Mucosa of stomach (tissue), 1 donor: ENCODE data around the gene PDE3A.

Source experiments
- H3K27me3 ChIP-seq: one replicate; pipeline ENCODE4 v1.7.0; 2013; ENCODE audit warnings: mild to moderate bottlenecking, low read length; ENCODE audit not compliant: control insufficient read depth, insufficient read depth
- H3K36me3 ChIP-seq: one replicate; pipeline ENCODE4 v1.7.0; 2013; ENCODE audit warnings: low read length; ENCODE audit not compliant: control insufficient read depth, insufficient read depth
- H3K4me1 ChIP-seq: one replicate; pipeline ENCODE4 v1.7.0; 2013; ENCODE audit warnings: mild to moderate bottlenecking, low read length; ENCODE audit not compliant: control insufficient read depth, insufficient read depth
- H3K4me3 ChIP-seq: one replicate; pipeline ENCODE4 v1.7.0; 2013; ENCODE audit warnings: low read length
- H3K9ac ChIP-seq: one replicate; pipeline ENCODE4 v1.7.0; 2013; ENCODE audit warnings: mild to moderate bottlenecking, low read length, moderate library complexity
- H3K9me3 ChIP-seq: one replicate; pipeline ENCODE4 v1.7.0; 2013; ENCODE audit warnings: mild to moderate bottlenecking, low read length, moderate library complexity; ENCODE audit not compliant: control insufficient read depth
- donor health status: Pancreatic carcinoma.

PDE3A gene

DNA sequence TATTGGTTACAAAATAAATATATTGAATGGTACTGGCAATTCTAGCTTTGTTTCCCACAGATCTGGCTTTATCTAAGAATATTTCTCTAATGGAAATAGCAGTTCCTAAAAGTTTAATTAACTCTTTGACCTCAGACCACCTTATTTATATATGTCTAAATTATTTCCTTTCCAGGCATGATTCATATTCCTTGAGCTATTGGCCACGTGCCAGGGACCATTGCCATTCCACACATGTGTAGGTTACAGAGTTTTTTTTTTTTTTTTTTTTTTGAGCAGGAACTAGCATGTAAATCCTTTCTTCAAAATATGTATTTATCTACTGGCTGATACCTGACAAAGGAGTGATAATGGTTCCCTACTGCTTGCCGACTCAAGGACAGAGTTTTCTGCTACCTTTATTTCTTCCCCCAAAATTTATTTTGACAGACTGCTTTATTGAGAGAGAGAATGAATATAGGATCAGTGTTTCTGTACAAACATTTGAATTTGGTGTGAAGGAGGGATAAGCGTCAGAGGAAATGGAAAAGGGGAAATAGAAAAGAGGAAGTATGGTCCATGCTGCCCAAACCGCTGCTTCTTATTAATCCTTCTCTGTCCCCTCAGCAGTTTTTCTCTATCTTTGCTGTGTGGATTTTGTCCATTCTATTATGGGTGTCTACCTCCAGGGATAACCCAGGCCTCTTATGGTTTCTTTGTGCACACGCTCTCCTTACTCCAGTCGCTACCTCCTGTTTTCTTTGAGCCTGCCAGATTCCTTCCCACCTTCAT, 36.4 kb downstream of the PDE3A start:
- H3K36me3 ChIP-seq: no peaks in the 10 kb centered on the region
- H3K9me3 ChIP-seq: no peaks in the 10 kb centered on the region
- no peak overlapping the region for H3K4me3 ChIP-seq
- no peaks in the 10 kb centered on the region for H3K4me1 ChIP-seq
- no peaks in the 10 kb centered on the region for H3K27me3 ChIP-seq
- no peak overlapping the region for H3K9ac ChIP-seq

DNA sequence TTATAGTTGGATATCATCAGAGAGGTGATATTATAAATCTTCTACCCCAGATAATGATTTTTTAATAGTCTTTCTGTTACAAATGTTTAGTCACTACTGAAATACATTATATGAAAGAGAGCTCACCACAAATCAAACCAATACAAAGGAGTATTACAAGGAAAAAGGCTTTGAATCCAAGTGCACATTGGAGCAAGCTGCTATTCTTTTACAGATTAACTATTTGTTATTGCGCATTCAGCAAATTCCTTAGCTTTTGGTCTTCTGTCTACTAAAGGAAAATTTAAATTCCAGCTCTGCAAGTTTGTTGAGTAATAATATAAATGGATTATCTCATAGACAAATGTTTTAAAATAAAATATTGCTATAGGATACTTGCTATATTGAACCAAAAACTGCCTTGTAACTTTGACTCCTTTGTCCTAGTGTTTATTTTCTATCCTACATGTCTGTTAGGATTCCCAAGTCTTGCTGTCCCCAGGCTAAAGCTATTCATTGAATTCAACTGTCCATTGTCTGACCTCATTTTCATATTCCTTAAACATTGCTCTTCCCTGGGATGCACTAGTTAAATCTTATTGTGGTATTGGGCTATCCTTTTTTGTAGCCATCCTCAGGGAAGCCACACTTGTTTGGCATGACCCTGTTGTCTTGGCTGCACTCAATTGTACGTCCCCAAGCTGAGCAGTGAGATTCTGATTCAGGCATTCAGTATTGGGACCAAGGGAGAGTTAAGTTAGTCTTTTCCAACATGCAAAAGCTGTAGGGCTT, 41.5 kb downstream of the PDE3A start:
- no peaks in the 10 kb centered on the region for H3K36me3 ChIP-seq
- no peak overlapping the region for H3K4me3 ChIP-seq
- H3K9ac ChIP-seq: no peak overlapping the region
- H3K4me1 ChIP-seq: no peaks in the 10 kb centered on the region
- H3K9me3 ChIP-seq: no peaks in the 10 kb centered on the region
- no peaks in the 10 kb centered on the region for H3K27me3 ChIP-seq

DNA sequence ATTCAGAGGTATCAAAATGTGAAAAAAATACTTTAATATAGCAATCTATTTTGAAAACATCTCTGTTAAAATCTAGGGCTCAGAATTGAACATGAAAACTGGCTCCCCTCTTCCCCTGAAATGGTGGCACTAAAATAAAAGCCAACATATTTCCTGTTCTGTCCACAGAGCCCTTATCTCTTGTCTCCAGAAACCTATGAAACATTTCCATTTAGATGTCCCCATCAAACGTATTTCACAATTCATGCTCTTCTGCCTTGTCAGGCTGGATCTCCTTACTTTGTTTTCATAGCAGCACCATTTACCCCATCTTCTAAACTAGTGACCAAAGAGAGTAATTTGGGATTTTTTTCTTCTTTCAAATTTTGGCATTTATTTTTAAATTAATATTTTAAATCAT, 42.4 kb downstream of the PDE3A start:
- no peaks in the 10 kb centered on the region for H3K36me3 ChIP-seq
- H3K4me1 ChIP-seq: no peaks in the 10 kb centered on the region
- H3K9me3 ChIP-seq: no peaks in the 10 kb centered on the region

DNA sequence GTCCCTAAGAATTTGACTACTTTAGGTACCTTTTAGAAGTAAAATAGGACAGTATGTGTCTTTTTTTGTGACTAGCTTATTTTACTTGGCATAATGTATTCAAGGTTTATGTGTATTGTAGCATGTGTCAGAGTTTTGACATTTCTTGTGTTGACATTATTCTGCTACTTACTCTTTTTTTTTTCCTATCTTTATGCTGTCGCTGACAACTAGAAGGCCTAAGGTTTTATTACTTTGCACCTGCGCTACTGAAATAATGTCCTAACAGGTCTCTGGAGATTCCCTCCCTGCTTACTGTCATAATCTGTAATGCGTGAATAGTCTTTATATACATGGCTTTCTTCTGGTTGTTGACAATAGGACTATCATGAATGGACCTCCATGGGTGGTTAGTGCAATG, 43.0 kb downstream of the PDE3A start:
- Histone ChIP-seq H3K36me3 (no peaks in the 10 kb centered on the region), H3K4me1 (no peaks in the 10 kb centered on the region), H3K4me3 (no peak overlapping the region), H3K9ac (no peak overlapping the region), H3K9me3 (no peaks in the 10 kb centered on the region), H3K27me3 (no peaks in the 10 kb centered on the region)

More for the DNA sequence above, 42.4 kb downstream of the PDE3A start:
- H3K9ac ChIP-seq: no peak overlapping the region
- H3K4me3 ChIP-seq: no peak overlapping the region
- no peaks in the 10 kb centered on the region for H3K27me3 ChIP-seq

DNA sequence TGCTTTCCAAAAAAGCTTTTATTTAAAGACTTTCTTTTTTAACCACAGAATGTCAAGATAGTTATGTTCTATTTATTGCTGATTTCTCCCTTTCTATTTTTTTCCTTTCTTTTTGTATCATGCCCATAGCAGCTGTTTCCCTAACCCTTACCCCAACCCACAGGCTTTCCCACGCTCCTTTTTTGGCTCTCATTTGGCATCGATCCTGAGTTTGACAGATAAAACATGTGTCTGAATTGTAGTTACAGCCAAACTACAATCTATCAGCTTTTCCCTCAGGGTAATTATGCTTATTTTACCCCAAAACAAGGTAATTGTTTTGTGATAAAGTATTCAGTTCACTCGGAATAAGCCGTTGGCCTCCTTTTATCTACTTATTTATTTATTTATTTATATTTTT, 46.7 kb downstream of the PDE3A start:
- H3K9me3 ChIP-seq: no peaks in the 10 kb centered on the region
- no peak overlapping the region for H3K4me3 ChIP-seq
- H3K36me3 ChIP-seq: no peaks in the 10 kb centered on the region
- H3K4me1 ChIP-seq: no peaks in the 10 kb centered on the region
- no peak overlapping the region for H3K9ac ChIP-seq
- H3K27me3 ChIP-seq: no peaks in the 10 kb centered on the region

DNA sequence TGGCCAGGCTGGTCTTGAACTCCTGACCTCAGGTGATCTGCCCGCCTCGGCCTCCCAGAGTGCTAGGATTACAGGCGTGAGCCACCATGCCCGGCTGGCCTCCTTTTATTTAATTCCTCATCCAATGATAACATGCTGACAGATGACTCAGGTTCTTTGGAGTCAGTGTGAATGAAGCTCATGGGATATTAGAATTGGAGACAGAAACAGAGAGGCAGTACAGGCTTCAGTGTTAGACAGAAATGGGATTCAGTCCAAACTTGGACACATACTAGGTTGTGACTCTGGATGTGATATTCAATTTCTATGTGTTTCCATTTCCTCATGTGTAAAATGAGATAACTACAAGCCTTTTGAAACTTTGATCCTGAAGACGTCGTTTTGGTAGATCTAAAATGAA, 47.3 kb downstream of the PDE3A start:
- no peaks in the 10 kb centered on the region for H3K9me3 ChIP-seq
- no peaks in the 10 kb centered on the region for H3K36me3 ChIP-seq
- H3K4me3 ChIP-seq: no peak overlapping the region
- H3K27me3 ChIP-seq: no peaks in the 10 kb centered on the region
- no peak overlapping the region for H3K9ac ChIP-seq
- no peaks in the 10 kb centered on the region for H3K4me1 ChIP-seq

DNA sequence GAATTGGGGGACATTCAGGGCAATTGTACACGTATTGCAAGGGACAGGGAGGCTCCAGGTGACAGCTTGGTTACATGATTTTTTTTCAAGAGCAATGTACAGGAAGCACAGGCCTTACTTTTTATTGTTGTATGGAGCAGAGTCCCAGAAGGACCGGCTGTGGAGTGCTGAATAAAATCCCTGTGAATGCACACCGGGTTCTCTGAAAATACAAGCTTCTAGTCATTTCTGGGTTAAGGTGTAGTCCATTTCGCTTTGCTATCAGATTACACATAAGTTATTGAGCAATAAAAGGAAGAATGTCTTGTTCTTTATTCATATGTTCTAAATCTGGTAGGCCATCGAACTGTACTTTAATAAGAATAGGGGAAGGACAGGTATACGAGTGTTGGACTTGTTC, 52.2 kb downstream of the PDE3A start:
- H3K36me3 ChIP-seq: no peaks in the 10 kb centered on the region
- no peaks in the 10 kb centered on the region for H3K27me3 ChIP-seq
- H3K4me3 ChIP-seq: no peak overlapping the region
- no peaks in the 10 kb centered on the region for H3K9me3 ChIP-seq
- H3K9ac ChIP-seq: no peak overlapping the region
- H3K4me1 ChIP-seq: no peaks in the 10 kb centered on the region

DNA sequence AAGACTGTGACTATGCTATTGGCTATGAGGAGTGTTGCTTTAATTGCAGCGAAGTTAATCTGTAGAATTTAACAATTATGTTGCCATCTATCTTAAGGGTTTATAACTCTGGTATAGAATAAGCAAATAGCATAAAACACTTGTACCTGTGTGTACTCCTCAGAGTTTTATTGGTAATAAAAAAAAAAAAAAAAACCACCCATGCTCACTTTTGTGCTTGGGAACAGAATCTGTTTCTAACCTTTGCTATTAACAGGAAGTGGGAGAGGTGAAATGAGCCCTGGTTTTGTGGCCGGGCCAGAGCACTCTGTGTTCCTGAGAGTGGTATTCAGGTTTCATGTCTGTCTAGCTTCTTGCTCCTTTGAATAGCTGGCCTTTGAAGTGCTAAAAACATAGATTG, 53.1 kb downstream of the PDE3A start:
- no peaks in the 10 kb centered on the region for H3K27me3 ChIP-seq
- no peaks in the 10 kb centered on the region for H3K9me3 ChIP-seq
- H3K4me3 ChIP-seq: no peak overlapping the region
- no peaks in the 10 kb centered on the region for H3K4me1 ChIP-seq
- H3K9ac ChIP-seq: no peak overlapping the region
- no peaks in the 10 kb centered on the region for H3K36me3 ChIP-seq

DNA sequence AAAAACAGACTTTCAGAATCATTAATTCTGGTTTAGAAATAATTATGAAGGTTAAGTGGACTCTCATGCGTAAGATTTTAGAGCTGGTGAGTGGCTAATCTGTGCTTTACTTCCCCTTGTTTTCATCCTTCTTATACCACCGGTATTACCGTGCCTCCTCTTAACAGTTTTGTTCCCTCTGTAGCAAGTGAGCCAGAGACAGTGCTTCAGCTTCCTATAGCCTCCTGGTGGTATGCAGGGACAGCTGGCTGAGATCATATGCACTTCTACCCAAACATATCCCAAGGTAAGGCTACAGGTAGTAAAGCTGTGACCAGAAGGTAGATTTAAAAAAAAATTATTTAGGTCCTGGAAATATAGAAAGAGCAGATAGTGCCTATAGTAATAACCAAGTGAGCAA, 55.2 kb downstream of the PDE3A start:
- H3K9me3 ChIP-seq: no peaks in the 10 kb centered on the region
- no peak overlapping the region for H3K4me3 ChIP-seq
- H3K9ac ChIP-seq: no peak overlapping the region
- no peaks in the 10 kb centered on the region for H3K27me3 ChIP-seq
- H3K36me3 ChIP-seq: no peaks in the 10 kb centered on the region
- H3K4me1 ChIP-seq: no peaks in the 10 kb centered on the region

DNA sequence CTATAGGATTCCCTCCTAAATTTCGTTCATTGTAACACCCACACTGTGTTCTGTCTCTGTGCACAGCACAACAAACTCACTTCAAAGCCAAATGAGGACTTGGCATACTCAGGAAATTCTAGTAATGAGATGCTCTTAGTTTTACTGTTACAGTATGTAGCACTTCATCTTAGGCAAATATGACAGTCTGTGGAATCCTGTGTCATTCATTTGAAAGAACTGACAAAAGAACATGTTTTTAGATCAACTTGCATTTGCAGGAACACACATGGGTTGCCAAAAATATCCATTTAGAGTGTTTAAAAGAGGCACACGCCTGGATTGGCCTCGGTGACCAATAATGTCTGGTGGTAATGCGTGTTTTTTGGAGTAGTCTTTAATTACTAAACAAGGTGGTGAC, 56.5 kb downstream of the PDE3A start:
- Histone ChIP-seq H3K27me3 (no peaks in the 10 kb centered on the region), H3K36me3 (no peaks in the 10 kb centered on the region), H3K4me3 (no peak overlapping the region), H3K9ac (no peak overlapping the region), H3K4me1 (no peaks in the 10 kb centered on the region), H3K9me3 (no peaks in the 10 kb centered on the region)

DNA sequence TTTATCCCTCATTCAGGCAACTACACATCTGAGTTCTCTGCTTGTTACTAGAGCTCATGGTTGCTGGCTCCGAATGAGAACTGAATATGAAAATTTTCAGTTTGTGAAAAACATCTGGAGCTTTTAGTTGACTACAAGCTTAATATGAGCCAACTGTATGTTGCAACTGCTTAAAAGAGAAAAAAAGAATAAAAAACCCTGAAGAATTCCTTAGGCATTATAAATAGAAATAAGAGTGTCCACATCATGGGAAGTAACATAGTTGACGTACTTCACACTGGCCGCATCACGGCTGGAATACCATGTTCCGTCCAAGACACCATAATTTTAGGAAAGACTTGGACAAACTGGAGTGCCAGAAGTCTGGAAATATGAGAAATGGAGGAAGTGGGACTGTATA, 57.9 kb downstream of the PDE3A start:
- no peaks in the 10 kb centered on the region for H3K27me3 ChIP-seq
- no peak overlapping the region for H3K9ac ChIP-seq
- H3K4me1 ChIP-seq: no peaks in the 10 kb centered on the region
- no peak overlapping the region for H3K4me3 ChIP-seq
- no peaks in the 10 kb centered on the region for H3K36me3 ChIP-seq
- H3K9me3 ChIP-seq: no peaks in the 10 kb centered on the region

DNA sequence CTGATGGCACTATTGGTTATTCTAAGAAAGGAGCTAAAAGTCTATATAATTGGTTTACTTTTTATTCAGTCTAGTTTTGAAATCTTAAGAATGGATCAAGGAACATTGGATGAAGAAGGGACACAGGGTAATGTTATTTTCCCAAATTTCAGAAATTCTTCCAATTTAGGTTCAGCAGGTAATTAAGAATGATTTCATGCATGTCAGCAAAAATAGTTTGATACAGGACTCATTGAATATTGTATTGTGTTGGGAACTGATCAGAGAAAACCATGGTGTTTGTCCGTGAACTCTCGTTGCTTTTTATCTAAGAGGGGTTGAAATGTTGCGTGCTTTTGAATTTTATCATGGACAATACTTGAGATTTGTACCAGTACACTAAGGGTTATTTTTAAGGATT, 58.6 kb downstream of the PDE3A start:
- no peaks in the 10 kb centered on the region for H3K4me1 ChIP-seq
- H3K4me3 ChIP-seq: no peak overlapping the region
- H3K9ac ChIP-seq: no peak overlapping the region

More for the DNA sequence above, 58.6 kb downstream of the PDE3A start:
- Histone ChIP-seq H3K9me3 (no peaks in the 10 kb centered on the region), H3K36me3 (no peaks in the 10 kb centered on the region), H3K27me3 (no peaks in the 10 kb centered on the region)
